Fibroblast of lung (primary cell): ENCODE measurements around the gene CNDP2.

Source experiments
- EZH2 ChIP-seq: IDR thresholded peaks from 2 replicates; pipeline ENCODE4 v1.5.1; 2012; ENCODE audit warnings: low read length, control low read depth, mild to moderate bottlenecking; ENCODE audit errors: missing control alignments
- TF ChIP-seq, protein P1 (sequence below), 2 donors: IDR thresholded peaks in 1 of 2; conservative IDR thresholded peaks in 1 of 2; 1 replicate in 1 of 2; 2 replicates in 1 of 2; pipeline ENCODE4 v1.5.1; 2011 to 2012; ENCODE audit warnings: low read length in 2 of 2, control low read depth in 1 of 2, inconsistent platforms in 1 of 2, low read depth in 1 of 2, mild to moderate bottlenecking in 1 of 2

GRCh38 chr18:74573053-74573452 lies 76.9 kb downstream of the CNDP2 start:
- TF ChIP-seq, protein P1, sequence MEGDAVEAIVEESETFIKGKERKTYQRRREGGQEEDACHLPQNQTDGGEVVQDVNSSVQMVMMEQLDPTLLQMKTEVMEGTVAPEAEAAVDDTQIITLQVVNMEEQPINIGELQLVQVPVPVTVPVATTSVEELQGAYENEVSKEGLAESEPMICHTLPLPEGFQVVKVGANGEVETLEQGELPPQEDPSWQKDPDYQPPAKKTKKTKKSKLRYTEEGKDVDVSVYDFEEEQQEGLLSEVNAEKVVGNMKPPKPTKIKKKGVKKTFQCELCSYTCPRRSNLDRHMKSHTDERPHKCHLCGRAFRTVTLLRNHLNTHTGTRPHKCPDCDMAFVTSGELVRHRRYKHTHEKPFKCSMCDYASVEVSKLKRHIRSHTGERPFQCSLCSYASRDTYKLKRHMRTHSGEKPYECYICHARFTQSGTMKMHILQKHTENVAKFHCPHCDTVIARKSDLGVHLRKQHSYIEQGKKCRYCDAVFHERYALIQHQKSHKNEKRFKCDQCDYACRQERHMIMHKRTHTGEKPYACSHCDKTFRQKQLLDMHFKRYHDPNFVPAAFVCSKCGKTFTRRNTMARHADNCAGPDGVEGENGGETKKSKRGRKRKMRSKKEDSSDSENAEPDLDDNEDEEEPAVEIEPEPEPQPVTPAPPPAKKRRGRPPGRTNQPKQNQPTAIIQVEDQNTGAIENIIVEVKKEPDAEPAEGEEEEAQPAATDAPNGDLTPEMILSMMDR (conservative IDR thresholded peaks at IDR 0.05 in 1 of 2, IDR thresholded peaks at IDR 0.05 in 1 of 2; ENCODE audit: low read depth in 1 of 2, low read length in 2 of 2), result no peak
- no peak for TF ChIP-seq EZH2
